Activated CD4-positive, alpha-beta T cell treated with anti-CD3 and anti-CD28 coated beads for 36 hours (primary cell): ENCODE data around the gene ARRB1. TPM values are rescaled to one million over a fixed set of nuclear protein-coding genes. Genes with fewer than 3 reads are reported as not detected.

ENCODE experiments used
- ATAC-seq: fragments of 200-7000 bp; cut with Tn5 transposase; one replicate; pipeline ENCODE4 v1.10.0; 2021; ENCODE audit warnings: mild to moderate bottlenecking, moderate library complexity
- CTCF ChIA-PET: fragments of 350-600 bp; sonication (Branson Sonifier 250); formaldehyde crosslinking; loops from one replicate; lab custom pipeline; 2021; ENCODE audit warnings: antibody characterized with exemption; lab: Charles Lee
- POLR2A ChIA-PET: fragments of 350-600 bp; sonication (Branson Sonifier 250); formaldehyde crosslinking; loops from one replicate; lab custom pipeline; 2021; ENCODE audit warnings: antibody characterized with exemption, inconsistent platforms; lab: Charles Lee
- DNase-seq: peaks from one replicate; pipeline ENCODE4 v3.0.0-alpha.2; 2020
- H3K27ac Mint-ChIP-seq: one replicate; pipeline ENCODE4 v1.8.0; 2021; ENCODE audit warnings: mixed read lengths
- H3K27me3 Mint-ChIP-seq: one replicate; pipeline ENCODE4 v1.8.0; 2021; ENCODE audit warnings: mixed read lengths
- H3K36me3 Mint-ChIP-seq: one replicate; pipeline ENCODE4 v1.8.0; 2021; ENCODE audit warnings: low read depth, mixed read lengths
- H3K4me1 Mint-ChIP-seq: one replicate; pipeline ENCODE4 v1.8.0; 2021; ENCODE audit warnings: mixed read lengths
- H3K4me3 Mint-ChIP-seq: one replicate; pipeline ENCODE4 v1.8.0; 2021; ENCODE audit warnings: mild to moderate bottlenecking, moderate library complexity, mixed read lengths
- H3K9me3 Mint-ChIP-seq: one replicate; pipeline ENCODE4 v1.8.0; 2021; ENCODE audit warnings: low read depth, mixed read lengths
- intact Hi-C, 2 experiments: fragments of 100-400 bp; cut with DNase I in 1 of 2; cut with micrococcal nuclease in 1 of 2; formaldehyde crosslinking; loops; one replicate each; pipeline versions ENCODE4 v1.14.2 to v1.15.1; 2022 to 2024; cut with DNase I, micrococcal nuclease
- total RNA-seq, 2 experiments: library from RNA; stranded (reverse); gene quantifications; one replicate each; pipeline ENCODE4 v1.2.3, GENCODE V29; 2021

ARRB1 gene
- 10 to 100 TPM; 21.0 to 21.8 TPM for total RNA-seq

GRCh38 chr11:75351541-75351790 is at the start of gene ARRB1:
ARRB1 (minus strand) TSS chr11:75351661; CDS start chr11:75351607, 54 bp downstream.
- ChIA-PET POLR2A (interaction anchor here (1.5 kb wide), 1 partner anchor 13 kb away, joined by 4 read pairs; no protein-coding TSS in a partner anchor), CTCF (interaction anchor here (0.8 to 3.1 kb wide), 8 partner anchors 11 to 76 kb away, joined by 3 to 21 read pairs (median 4); no protein-coding TSS in a partner anchor)
- intact Hi-C loops, result loop anchor here in 1 of 2 experiments (1.0 kb wide), 2 partner anchors 22 to 48 kb away; partner anchors contain the start of gene RPS3
- Mint-ChIP-seq H3K4me1 (peaks cover 60% of the 10 kb centered on the region), H3K27ac (peak within 1 kb of the TSS; percentile 94), H3K4me3 (peak within 1 kb of the TSS; percentile 84), H3K9me3 (no peaks in the 10 kb centered on the region), H3K36me3 (no peaks in the 10 kb centered on the region), H3K27me3 (no peaks in the 10 kb centered on the region)
- DNase-seq (peak; percentile 33), ATAC-seq (no peak)

GRCh38 chr11:75400146-75400865 is 48.8 kb upstream of the ARRB1 start:
- ChIA-PET POLR2A (interaction anchor here (0.5 to 2.2 kb wide), 7 partner anchors 26 to 1393 kb away, joined by 3 to 5 read pairs (median 3); partner anchors contain the start of genes GDPD5 and SERPINH1), CTCF (interaction anchor here (0.6 to 1.9 kb wide), 4 partner anchors 12 to 130 kb away, joined by 3 to 9 read pairs (median 4); no protein-coding TSS in a partner anchor)
- H3K4me3 Mint-ChIP-seq, result peak overlapping the region; percentile 96
- H3K27me3 Mint-ChIP-seq, result no peaks in the 10 kb centered on the region
- DNase-seq (peak; percentile 21), ATAC-seq (peak; percentile 14)
- H3K27ac Mint-ChIP-seq, result peak overlapping the region; percentile 98
- peaks cover 58% of the 10 kb centered on the region for H3K36me3 Mint-ChIP-seq
- H3K9me3 Mint-ChIP-seq, result no peaks in the 10 kb centered on the region
- intact Hi-C loops, result no loop called here
- peaks cover 44% of the 10 kb centered on the region for H3K4me1 Mint-ChIP-seq

GRCh38 chr11:75399344-75400145 is 48.1 kb upstream of the ARRB1 start, which contains the start of gene RPS3:
RPS3 (plus strand) TSS chr11:75399518; CDS start chr11:75399548, 30 bp downstream.
- POLR2A ChIA-PET, result interaction anchor here (0.6 to 2.2 kb wide), 3 partner anchors 27 to 126 kb away, joined by 3 to 5 read pairs (median 3); partner anchors contain the start of gene GDPD5
- Mint-ChIP-seq H3K9me3 (no peaks in the 10 kb centered on the region), H3K4me1 (peaks cover 41% of the 10 kb centered on the region), H3K27me3 (no peaks in the 10 kb centered on the region), H3K27ac (peak within 1 kb of the TSS; percentile 98), H3K4me3 (peak within 1 kb of the TSS; percentile 96), H3K36me3 (peaks cover 53% of the 10 kb centered on the region)
- intact Hi-C loops, result loop anchor here (1.0 kb wide), 5 partner anchors 30 to 450 kb away; partner anchors contain the start of genes GDPD5 (in 2 of the 2), ARRB1 (in 1 of the 2), SERPINH1 (in 1 of the 2) and SPCS2 (in 1 of the 2)
- ATAC-seq, result peak; percentile 92
- peak; percentile 94 for DNase-seq
- CTCF ChIA-PET, result interaction anchor here (0.6 to 1.9 kb wide), 5 partner anchors 9 to 129 kb away, joined by 3 to 9 read pairs (median 5); no protein-coding TSS in a partner anchor

- ATAC-seq (no peak), DNase-seq (no peak)
- intact Hi-C loops, result loop anchor here (1.0 kb wide), 5 partner anchors 30 to 450 kb away; partner anchors contain the start of genes GDPD5 (in 2 of the 2), ARRB1 (in 1 of the 2), SERPINH1 (in 1 of the 2) and SPCS2 (in 1 of the 2)
- ChIA-PET CTCF (interaction anchor here (1.8 to 1.9 kb wide), 2 partner anchors 9 to 11 kb away, joined by 5 to 7 read pairs; no protein-coding TSS in a partner anchor), POLR2A (interaction anchor here (2.2 kb wide), 1 partner anchor 31 kb away, joined by 5 read pairs; no protein-coding TSS in a partner anchor)
- peak overlapping the region; percentile 96 for H3K4me3 Mint-ChIP-seq
- H3K27me3 Mint-ChIP-seq, result no peaks in the 10 kb centered on the region
- peak overlapping the region; percentile 98 for H3K27ac Mint-ChIP-seq
- no peaks in the 10 kb centered on the region for H3K9me3 Mint-ChIP-seq
- peaks cover 35% of the 10 kb centered on the region for H3K4me1 Mint-ChIP-seq
- peaks cover 47% of the 10 kb centered on the region for H3K36me3 Mint-ChIP-seq
Measured at GRCh38 chr11:75398906-75399305, 47.4 kb upstream of the ARRB1 start.

- ATAC-seq, result peak; percentile 42
- H3K9me3 Mint-ChIP-seq, result no peaks in the 10 kb centered on the region
- POLR2A ChIA-PET, result no interaction called here
Measured at GRCh38 chr11:75394085-75394840, 42.8 kb upstream of the ARRB1 start.

GRCh38 chr11:75389925-75390324 is 38.5 kb upstream of the ARRB1 start:
- no peak overlapping the region for H3K4me3 Mint-ChIP-seq
- no peak for ATAC-seq
- H3K36me3 Mint-ChIP-seq, result no peaks in the 10 kb centered on the region
- H3K4me1 Mint-ChIP-seq, result no peaks in the 10 kb centered on the region
- H3K27ac Mint-ChIP-seq, result no peak overlapping the region
- H3K27me3 Mint-ChIP-seq, result peaks cover 4% of the 10 kb centered on the region
- CTCF ChIA-PET, result interaction anchor here (1.1 to 12.7 kb wide), 6 partner anchors 8 to 142 kb away, joined by 3 to 279 read pairs (median 4); no protein-coding TSS in a partner anchor
- no peak for DNase-seq
- no peaks in the 10 kb centered on the region for H3K9me3 Mint-ChIP-seq
- POLR2A ChIA-PET, result no interaction called here
- intact Hi-C loops, result loop anchor here in 1 of 2 experiments (5.0 kb wide), 1 partner anchor 248 kb away; no protein-coding TSS in a partner anchor

More at GRCh38 chr11:75394085-75394840, 42.8 kb upstream of the ARRB1 start:
- CTCF ChIA-PET, result interaction anchor here (0.7 to 1.0 kb wide), 3 partner anchors 9 to 316 kb away, joined by 3 to 4 read pairs (median 3); no protein-coding TSS in a partner anchor
- DNase-seq, result no peak
- Mint-ChIP-seq H3K27me3 (peaks cover 4% of the 10 kb centered on the region), H3K4me1 (peaks cover 4% of the 10 kb centered on the region), H3K4me3 (no peak overlapping the region), H3K27ac (no peak overlapping the region), H3K36me3 (peaks cover under 1% of the 10 kb centered on the region)
- intact Hi-C loops, result no loop called here

GRCh38 chr11:75389276-75389605 is 37.8 kb upstream of the ARRB1 start:
- no peak overlapping the region for H3K4me3 Mint-ChIP-seq
- no peak for ATAC-seq
- DNase-seq, result no peak
- intact Hi-C loops, result loop anchor here in 1 of 2 experiments (5.0 kb wide), 1 partner anchor 247 kb away; no protein-coding TSS in a partner anchor
- H3K27me3 Mint-ChIP-seq, result peaks cover 4% of the 10 kb centered on the region
- H3K4me1 Mint-ChIP-seq, result peaks cover 4% of the 10 kb centered on the region
- H3K36me3 Mint-ChIP-seq, result no peaks in the 10 kb centered on the region
- ChIA-PET POLR2A (no interaction called here), CTCF (interaction anchor here (0.7 to 12.7 kb wide), 14 partner anchors 9 to 148 kb away, joined by 3 to 279 read pairs (median 4); partner anchors contain the start of gene TPBGL)
- H3K9me3 Mint-ChIP-seq, result no peaks in the 10 kb centered on the region
- H3K27ac Mint-ChIP-seq, result no peak overlapping the region

GRCh38 chr11:75388386-75389275 is 37.2 kb upstream of the ARRB1 start:
- peaks cover 10% of the 10 kb centered on the region for H3K4me1 Mint-ChIP-seq
- POLR2A ChIA-PET, result no interaction called here
- intact Hi-C loops, result loop anchor here (1.0 to 5.0 kb wide), 4 partner anchors 57 to 246 kb away; no protein-coding TSS in a partner anchor
- ATAC-seq (peak; percentile 92), DNase-seq (peak; percentile 83)
- H3K4me3 Mint-ChIP-seq, result no peak overlapping the region
- no peak overlapping the region for H3K27ac Mint-ChIP-seq
- H3K27me3 Mint-ChIP-seq, result peaks cover 4% of the 10 kb centered on the region
- H3K9me3 Mint-ChIP-seq, result no peaks in the 10 kb centered on the region
- CTCF ChIA-PET, result interaction anchor here (0.6 to 12.7 kb wide), 32 partner anchors 9 to 478 kb away, joined by 3 to 279 read pairs (median 4); partner anchors contain the start of gene TPBGL
- H3K36me3 Mint-ChIP-seq, result no peaks in the 10 kb centered on the region

GRCh38 chr11:75387736-75388294 is 36.4 kb upstream of the ARRB1 start:
- Mint-ChIP-seq H3K27me3 (peaks cover 4% of the 10 kb centered on the region), H3K9me3 (no peaks in the 10 kb centered on the region), H3K4me3 (no peak overlapping the region), H3K4me1 (peaks cover 17% of the 10 kb centered on the region), H3K27ac (no peak overlapping the region), H3K36me3 (no peaks in the 10 kb centered on the region)
- DNase-seq (no peak), ATAC-seq (no peak)
- POLR2A ChIA-PET, result no interaction called here
- CTCF ChIA-PET, result interaction anchor here (0.6 to 12.7 kb wide), 28 partner anchors 8 to 479 kb away, joined by 3 to 279 read pairs (median 4); partner anchors contain the start of gene TPBGL
- intact Hi-C loops, result loop anchor here (1.0 to 5.0 kb wide), 4 partner anchors 57 to 246 kb away; no protein-coding TSS in a partner anchor
